Effector CD8-positive, alpha-beta T cell (primary cell): ENCODE results near the gene GABRR2.
"Not testable (repeated sequence)": the region's sequence is repeated elsewhere in the genome, so short reads cannot be mapped to it uniquely, and the experiment has no call there.

Experiments used
- DNase-seq: peaks from one replicate; lab custom pipeline; 2025; lab: John Stamatoyannopoulos, UW

Gene GABRR2

GRCh38 chr6:89257781-89258180 lies 57.3 kb downstream of the GABRR2 start:
- DNase-seq, result no peak

- DNase-seq, result no peak
Observed at GRCh38 chr6:89257346-89257745, 57.8 kb downstream of the GABRR2 start.

DNA sequence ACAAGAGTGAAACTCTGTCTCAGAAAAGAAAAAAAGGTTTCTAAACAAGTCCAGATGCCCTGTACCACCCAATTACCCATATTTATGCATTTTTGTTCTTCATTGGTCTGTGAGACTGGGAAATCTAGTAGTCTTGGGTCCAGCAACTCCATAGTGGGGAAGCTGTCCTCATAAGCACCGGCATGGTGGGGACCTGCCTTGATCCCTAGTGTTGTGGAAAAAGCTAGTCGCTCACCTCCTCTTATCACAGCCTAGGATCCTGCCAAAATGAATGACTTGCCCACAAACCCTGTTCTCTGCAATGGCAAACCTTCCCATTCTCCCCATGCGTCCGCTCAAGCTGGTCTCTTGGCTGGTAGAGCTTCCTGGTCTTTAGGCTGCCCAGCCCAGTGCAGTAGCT lies 59.7 kb downstream of the GABRR2 start:
- no peak for DNase-seq

GRCh38 chr6:89254569-89254968 lies 60.5 kb downstream of the GABRR2 start:
- DNase-seq, result no peak

DNA sequence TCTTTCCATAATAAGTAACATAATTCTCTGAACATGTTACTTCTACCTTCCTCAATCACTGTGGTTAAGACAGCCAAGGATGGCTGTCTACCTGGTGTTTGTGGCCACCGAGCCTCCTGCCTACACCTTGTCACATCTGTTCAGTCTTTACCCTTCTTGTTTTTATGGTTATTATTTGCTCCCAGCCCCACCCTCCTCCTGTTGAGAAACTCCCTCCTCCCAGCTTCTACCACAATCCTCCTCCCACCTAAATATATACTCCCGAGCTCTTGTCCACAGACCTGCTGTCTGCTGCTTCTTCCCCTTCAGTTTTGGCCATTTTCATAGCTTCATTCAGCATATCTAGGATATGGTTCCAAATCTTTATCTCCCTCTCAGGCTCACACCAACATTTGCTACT lies 62.2 kb downstream of the GABRR2 start:
- no peak for DNase-seq

DNA sequence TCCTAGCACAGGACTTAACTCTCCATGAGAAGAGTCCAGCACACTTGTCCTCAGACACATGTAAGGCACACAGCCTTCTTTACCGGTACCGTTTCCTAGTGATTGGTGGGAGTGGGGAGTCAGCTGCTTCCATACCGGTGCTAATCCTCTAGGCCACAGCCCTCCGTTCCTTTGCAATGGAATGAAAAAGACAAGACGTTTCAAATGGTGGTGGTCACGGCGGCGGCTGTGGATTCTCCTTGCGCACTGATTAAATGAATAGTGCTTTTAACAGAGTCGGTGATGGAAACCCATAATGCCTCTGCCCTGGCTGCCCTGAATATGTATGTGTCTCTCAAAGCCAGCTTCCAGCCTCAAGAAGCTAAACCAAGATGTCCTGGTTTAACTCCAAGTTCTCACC lies 63.1 kb downstream of the GABRR2 start:
- no peak for DNase-seq

DNA sequence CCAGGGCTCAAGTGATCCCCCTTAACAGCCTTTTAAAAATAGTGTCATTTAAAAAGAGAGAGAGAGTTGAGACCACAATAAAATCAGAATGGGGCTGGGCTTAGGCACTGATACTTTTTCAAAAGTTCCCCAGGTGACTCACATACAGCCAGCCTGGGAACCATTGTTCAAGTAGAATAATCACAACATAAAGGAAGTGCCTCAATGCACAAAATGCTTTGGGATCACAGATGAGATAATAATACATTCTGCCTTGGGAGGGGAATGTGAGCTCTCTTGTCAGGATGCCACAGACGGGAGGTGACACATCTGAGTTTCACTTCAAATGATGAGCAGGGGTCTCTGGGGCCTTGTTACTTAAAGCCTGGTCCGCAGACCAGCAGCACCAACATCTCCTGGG lies 63.9 kb downstream of the GABRR2 start:
- no peak for DNase-seq

DNA sequence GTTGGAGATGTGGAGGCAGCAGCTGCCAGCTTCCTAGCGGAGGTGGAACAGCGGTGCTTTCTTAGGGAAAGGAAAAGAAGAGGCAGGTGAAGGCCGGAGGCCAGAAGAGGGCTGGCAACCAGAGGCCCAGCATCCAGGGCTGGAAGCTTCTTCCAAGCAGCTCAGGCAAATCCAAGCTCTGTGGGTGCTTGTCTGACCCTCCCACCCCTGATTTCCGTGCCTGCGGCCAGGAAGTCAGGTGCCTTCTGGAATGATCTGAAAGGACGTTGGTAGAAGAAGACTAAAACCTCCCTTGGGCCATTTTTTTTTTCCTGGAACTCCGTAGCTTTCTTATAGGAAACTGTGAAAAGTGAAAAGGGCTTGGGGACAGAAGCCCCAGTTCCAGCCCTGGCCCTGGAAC lies 64.9 kb downstream of the GABRR2 start:
- DNase-seq, result no peak

DNA sequence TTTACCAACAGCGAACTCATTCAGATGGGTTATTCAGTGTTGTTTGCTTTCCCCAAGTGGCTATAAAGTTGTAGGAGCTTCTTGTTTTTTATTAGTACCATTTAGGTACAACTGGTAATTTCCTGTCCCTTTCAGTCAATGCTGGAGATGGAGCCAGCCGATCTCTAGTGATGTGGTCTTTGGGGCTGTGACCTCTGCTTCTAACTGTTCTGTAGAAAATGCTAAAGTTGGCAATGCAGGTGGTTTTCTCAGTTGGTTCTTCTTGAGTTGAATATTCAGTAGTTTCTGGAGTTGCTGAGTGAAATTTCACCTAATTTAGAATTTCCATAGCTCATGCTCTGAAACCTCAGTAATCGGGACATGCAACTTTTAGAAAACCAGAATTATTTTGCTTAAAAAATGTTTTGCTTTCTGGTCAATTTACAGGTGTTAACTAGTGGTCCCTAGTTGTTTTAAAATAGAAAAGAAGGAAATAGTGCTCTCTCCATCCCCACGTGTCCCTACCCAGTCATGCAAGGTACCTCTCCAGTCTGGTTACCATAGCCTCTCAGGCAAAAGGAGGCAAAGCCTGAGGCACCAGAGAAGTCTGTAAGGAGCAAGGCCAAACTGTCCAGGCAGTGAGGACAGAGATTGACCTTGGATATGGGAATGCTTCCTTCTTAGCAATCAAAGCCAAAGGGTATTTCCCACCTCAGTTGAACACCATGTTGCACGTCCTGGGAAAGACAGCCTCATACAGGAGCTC lies 70.7 kb downstream of the GABRR2 start:
- DNase-seq, result no peak

- DNase-seq, result no peak
Observed at GRCh38 chr6:89243331-89243629, 71.8 kb downstream of the GABRR2 start.

DNA sequence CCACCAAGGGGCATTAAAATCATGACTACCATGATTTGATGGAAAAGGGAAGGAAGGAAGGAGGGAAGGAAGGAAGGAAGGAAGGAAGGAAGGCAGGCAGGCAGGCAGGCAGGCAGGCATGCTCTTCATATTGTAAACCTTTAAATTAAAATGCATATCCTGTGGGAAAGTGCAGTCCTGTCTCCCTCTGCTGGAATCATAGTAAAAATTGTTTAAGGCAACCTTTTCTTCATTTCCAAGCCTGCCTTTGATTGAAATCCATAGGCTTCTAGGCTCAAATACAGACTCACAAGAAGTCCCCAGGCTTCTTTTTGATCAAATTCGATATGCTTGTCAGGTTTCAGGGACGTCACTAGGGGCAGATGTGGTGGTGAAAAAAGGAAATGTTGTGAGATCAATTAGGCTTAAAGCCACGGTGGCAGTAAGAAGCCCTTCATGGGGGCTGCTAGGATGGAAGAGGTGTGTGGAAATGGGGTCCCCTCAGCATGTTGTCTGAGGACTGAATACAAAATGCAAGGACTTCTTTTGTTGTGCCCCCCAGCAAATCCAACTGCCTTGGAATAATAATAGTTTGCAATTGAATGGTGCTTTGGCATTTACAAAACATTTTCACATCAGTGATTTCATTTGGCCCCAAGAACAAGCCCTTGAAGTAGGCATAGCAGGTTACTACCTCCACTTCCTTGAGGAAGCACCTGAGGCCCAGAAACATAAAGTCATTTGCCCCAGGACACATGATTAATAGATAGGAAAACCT lies 72.3 kb downstream of the GABRR2 start:
- DNase-seq, result no peak

DNA sequence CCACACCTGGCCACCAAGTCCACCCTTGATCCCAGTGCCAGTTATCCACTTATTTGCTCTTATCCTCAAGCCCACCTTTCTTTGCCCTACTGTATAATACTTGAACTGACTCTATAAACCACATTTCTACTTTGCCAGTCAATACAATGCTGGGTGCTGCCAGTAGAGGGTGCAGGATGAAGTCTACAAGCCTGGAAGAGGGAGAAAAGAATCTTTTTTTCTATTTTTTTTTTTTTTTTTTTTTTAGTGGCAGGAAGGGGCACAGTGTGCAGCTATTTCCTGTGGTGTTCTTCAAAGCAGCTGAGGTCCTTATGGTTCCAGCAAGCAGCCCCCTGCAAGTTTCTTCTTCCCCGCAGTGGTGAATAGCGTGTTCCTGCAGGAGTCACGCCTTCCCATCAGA lies 75.8 kb downstream of the GABRR2 start:
- DNase-seq, result no peak

DNA sequence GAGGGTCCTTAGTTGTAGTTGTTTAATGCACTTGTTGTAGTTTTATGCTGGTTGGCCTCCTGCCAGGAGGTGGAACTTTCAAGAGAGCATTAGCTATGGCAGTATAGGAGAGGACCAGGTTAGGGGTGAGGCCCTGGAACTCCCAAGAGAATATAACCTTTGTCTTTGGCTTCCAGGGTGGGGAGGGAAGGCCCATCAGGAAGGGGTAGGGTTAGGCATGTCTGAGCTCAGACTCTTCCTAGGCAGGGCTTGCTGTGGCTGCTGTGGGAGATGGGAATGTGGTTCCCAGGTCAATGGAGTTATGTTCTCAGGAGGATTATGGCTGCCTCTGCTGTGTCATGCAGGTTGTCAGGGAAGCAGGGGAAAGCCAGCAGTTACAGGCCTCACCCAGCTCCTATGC lies 77.9 kb downstream of the GABRR2 start:
- DNase-seq, result no peak

DNA sequence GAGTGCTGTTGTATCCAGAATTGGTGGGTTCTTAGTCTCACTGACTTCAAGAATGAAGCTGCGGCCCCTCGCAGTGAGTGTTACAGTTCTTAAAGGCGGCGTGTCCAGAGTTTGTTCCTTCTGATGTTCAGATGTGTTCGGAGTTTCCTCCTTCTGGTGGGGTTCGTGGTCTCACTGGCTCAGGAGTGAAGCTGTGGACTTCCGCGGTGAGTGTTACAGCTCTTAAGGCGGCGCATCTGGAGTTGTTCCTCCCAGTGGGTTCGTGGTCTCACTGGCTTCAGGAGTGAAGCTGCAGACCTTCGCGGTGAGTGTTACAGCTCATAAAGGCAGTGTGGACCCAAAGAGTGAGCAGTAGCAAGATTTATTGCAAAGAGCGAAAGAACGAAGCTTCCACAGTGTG lies 81.5 kb downstream of the GABRR2 start:
- not testable (repeated sequence) for DNase-seq

GRCh38 chr6:89222712-89223039 lies 92.4 kb downstream of the GABRR2 start:
- DNase-seq, result no peak

DNA sequence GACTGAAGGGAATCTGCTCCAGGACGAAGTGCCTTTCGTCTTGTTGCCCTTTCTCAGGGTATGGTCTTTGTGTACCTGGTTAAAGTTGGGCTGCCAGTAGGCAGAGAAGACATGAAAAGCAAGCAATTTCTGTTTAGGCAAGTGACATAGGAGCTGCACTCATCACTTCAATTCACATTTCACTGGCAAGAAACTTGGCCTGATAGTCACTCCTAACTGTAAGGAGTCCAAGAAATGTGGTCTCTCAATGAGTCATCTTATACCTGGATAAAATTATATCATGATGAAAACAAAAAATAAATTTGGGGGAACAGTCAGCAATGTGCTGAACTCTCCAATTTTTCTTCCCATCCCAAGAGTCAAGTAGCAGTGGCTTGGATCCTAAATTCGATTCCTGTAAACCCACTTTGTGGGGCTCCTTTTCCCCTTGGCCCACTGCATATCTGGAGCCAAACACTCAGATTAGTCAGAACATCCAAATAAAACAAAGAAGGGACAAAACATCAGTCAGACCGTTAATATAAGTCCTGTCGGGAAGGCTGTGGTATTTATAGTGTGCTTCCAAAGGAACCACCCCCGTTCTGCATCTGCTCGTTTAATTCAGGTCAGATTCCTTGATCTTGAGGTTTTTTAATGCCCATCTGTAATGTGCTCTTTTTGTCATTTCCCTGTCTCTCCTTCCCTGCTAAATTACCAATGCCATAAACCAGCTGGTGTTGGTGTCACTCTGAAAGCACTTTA lies 93.0 kb downstream of the GABRR2 start:
- DNase-seq, result no peak

- no peak for DNase-seq
Observed at GRCh38 chr6:89221129-89221528, 94.0 kb downstream of the GABRR2 start.

DNA sequence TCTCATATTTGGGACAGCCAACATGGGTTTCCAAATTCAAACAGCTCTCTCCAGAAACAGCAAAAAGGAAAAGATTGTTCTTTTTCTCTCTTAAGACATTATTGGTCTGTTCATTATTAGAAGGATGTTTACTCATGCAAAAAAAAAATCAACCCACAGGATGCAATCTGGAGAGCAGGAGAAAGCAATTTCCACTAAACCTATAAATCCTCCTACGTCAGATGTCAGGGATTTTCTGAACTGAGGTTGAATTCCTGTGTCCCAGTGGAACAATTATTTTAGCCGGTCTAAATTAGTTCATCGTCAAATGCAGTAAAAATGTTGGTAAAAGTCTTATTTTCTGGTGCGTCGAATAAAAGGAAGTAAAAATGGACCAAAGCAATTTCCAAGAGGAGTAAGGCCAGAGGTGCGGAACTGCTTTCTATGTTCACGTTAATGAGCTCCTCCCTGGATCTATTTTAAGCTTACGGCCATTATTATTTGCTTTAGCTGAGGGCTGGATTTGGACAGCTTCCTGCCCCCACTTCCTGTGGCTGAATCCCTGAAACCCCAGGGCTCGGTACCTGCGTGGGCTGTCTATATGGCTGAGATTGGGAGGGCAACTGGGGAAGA lies 97.7 kb downstream of the GABRR2 start, which contains the start of gene GABRR1:
GABRR1 (minus strand) TSS at position 60 of the 612 bp plus-strand sequence; CDS start at position 24, 36 bp downstream.
- DNase-seq, result no peak

DNA sequence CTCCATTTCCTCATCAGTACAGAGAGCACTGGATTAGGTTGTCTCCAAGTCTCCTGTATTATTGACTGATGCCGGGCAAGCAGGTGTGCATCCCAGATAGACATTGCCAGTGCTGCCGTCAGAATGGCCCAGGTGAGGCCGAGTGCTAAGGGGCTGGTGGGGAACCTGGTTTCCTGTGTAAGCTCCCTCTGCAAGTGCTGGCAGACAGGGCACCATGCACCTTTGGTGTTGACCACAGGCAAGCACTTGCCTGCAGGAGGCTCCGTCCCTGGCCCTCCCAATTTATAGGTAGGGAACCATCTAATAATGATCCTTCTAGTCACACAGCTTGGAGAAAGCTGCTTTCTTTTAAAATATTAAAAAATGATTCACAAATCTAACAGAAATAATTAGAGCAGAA lies 98.7 kb downstream of the GABRR2 start:
- DNase-seq, result no peak

- no peak for DNase-seq
Observed at GRCh38 chr6:89215391-89215790, 99.7 kb downstream of the GABRR2 start.

DNA sequence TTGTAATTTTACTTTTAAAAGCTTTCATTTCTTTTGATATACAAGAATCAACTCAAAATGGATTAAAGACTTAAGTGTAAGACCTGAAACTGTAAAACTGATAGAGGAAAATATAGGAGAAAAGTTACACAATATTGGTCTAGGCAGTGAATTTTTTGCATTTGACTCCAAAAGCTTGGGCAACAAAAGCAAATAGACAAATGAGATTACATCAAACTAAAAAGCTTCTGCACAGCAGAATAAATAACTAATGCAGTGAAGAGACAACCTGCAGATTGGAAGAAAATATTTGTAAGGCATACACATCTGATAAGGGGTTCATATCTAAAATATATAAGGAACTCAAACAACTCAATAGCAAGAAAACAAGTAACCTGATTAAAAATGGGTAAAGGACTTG lies 100.9 kb downstream of the GABRR2 start:
- no peak for DNase-seq

DNA sequence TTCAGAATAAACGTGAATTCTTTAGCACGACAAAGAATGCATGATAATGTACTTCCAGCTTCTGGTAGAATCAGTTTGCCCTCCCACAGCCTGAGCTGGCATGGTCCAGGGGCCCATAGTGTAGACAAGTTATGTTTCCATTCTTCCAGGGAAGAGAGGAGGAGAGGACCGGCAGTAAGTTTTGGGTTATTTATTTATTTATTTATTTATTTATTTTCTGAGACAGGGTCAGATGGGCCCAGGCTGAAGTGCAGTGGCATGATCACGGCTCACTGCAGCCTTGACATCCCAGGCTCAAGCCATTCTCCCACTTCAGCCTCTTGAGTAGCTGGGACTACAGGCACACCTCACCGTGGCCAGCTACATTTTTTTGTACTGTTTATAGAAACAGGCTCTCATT lies 102.6 kb downstream of the GABRR2 start:
- no peak for DNase-seq

DNA sequence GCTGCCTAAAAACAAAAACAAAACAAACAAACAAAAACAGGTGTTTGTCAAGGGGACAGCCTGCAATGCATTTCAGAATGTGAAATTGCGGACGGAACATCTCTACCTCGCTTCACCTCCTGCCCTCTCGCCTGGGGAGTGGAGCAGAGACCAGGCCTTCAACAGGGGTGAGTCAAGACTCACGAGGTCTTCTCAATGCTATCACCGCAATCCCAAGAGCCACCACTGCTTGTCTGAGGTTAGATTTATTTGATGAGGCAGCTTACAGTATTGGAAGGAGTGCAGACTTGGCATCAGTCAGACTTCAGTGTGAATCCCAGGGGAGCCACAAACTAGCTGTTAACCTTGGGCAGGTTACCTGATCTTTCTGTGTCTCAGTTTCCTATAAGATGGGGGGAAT lies 105.6 kb downstream of the GABRR2 start:
- no peak for DNase-seq
